Upper lobe of right lung (tissue), 1 donor: ENCODE data around the gene NGFR. TPM values are rescaled to one million over a fixed set of nuclear protein-coding genes. Genes with fewer than 3 reads are reported as not detected.

Source experiments
- ATAC-seq: fragments of 200-7000 bp; cut with Tn5 transposase; one replicate; pipeline ENCODE4 v1.9.1; 2020; ENCODE audit warnings: mild to moderate bottlenecking, moderate library complexity
- DNase-seq: peaks from one replicate; pipeline ENCODE4 v3.0.0-alpha.2; 2020
- H3K27ac ChIP-seq: fragments of 200-600 bp; one replicate; pipeline ENCODE4 v1.8.0; 2022
- H3K27me3 ChIP-seq: fragments of 200-600 bp; one replicate; pipeline ENCODE4 v1.8.0; 2022; ENCODE audit warnings: mild to moderate bottlenecking
- H3K36me3 ChIP-seq: fragments of 200-600 bp; one replicate; pipeline ENCODE4 v1.8.0; 2022
- H3K4me1 ChIP-seq: fragments of 200-600 bp; one replicate; pipeline ENCODE4 v1.8.0; 2022
- H3K4me3 ChIP-seq: fragments of 200-600 bp; one replicate; pipeline ENCODE4 v1.8.0; 2022; ENCODE audit warnings: mild to moderate bottlenecking
- H3K9me3 ChIP-seq: fragments of 200-600 bp; one replicate; pipeline ENCODE4 v1.8.0; 2022
- intact Hi-C: fragments of 100-400 bp; cut with DNase I; formaldehyde crosslinking; loops from one replicate; pipeline ENCODE4 v1.11.0; 2022
- total RNA-seq: library from RNA; stranded (reverse); fragmentation: NEBNext Ultra II Directional; extraction: Animal tissue kit (Norgen Biotek cat#: 25700); gene quantifications from one replicate; pipeline ENCODE4 v1.2.1, GENCODE V29; 2021
- TF ChIP-seq, protein P1 (sequence below): fragments of 200-600 bp; IDR thresholded peaks from one replicate; pipeline ENCODE4 v1.8.0; 2022; ENCODE audit warnings: antibody characterized with exemption
- donor health status: DM: no; HTN: yes; CAD: no; lungs with severe emphysema.

Gene NGFR
- total RNA-seq, 1 donor from 2014 or later: 0.78 TPM

- ATAC-seq (no peak), DNase-seq (no peak)
- Histone ChIP-seq H3K27me3 (peaks cover 44% of the 10 kb centered on the region), H3K36me3 (no peaks in the 10 kb centered on the region), H3K9me3 (no peaks in the 10 kb centered on the region), H3K4me1 (no peaks in the 10 kb centered on the region), H3K27ac (no peak overlapping the region), H3K4me3 (no peak overlapping the region)
- TF ChIP-seq, protein P1, sequence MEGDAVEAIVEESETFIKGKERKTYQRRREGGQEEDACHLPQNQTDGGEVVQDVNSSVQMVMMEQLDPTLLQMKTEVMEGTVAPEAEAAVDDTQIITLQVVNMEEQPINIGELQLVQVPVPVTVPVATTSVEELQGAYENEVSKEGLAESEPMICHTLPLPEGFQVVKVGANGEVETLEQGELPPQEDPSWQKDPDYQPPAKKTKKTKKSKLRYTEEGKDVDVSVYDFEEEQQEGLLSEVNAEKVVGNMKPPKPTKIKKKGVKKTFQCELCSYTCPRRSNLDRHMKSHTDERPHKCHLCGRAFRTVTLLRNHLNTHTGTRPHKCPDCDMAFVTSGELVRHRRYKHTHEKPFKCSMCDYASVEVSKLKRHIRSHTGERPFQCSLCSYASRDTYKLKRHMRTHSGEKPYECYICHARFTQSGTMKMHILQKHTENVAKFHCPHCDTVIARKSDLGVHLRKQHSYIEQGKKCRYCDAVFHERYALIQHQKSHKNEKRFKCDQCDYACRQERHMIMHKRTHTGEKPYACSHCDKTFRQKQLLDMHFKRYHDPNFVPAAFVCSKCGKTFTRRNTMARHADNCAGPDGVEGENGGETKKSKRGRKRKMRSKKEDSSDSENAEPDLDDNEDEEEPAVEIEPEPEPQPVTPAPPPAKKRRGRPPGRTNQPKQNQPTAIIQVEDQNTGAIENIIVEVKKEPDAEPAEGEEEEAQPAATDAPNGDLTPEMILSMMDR: no peak
- intact Hi-C loops: no loop called here
These were observed 14.1 kb upstream of the NGFR start for GRCh38 chr17:49480836-49481615.

- TF ChIP-seq, protein P1: no peak
- Histone ChIP-seq H3K4me1 (no peaks in the 10 kb centered on the region), H3K4me3 (no peak overlapping the region), H3K36me3 (no peaks in the 10 kb centered on the region), H3K27me3 (peaks cover 47% of the 10 kb centered on the region), H3K27ac (no peak overlapping the region), H3K9me3 (no peaks in the 10 kb centered on the region)
- ATAC-seq: no peak
- intact Hi-C loops: no loop called here
- DNase-seq: no peak
These were observed 12.8 kb upstream of the NGFR start for GRCh38 chr17:49482144-49482817.

- Histone ChIP-seq H3K36me3 (no peaks in the 10 kb centered on the region), H3K4me3 (no peak overlapping the region), H3K4me1 (no peaks in the 10 kb centered on the region), H3K27me3 (peaks cover 47% of the 10 kb centered on the region), H3K27ac (no peak overlapping the region), H3K9me3 (no peaks in the 10 kb centered on the region)
- TF ChIP-seq, protein P1: no peak
- DNase-seq: no peak
- intact Hi-C loops: no loop called here
- no peak for ATAC-seq
These were observed 11.2 kb upstream of the NGFR start for GRCh38 chr17:49483599-49484509.

DNA sequence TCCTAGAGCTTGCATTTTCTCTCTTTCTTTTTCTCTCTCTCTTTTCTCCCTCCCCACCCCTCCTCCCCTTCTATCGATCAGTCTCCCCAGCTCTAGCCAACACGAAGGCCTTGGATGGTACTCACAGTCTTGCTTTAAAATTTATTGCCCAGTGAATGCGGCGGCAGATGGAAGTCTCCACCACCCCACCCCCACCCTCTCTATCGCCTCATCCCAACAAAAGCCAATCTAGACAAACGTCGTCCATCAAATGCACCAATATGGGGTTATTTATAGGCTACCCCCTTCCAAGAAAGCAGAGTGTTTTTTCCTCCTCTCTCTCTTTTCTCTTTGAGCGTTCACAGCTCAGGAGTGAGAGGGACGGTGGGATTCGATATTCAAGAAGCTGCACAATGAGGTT lies 10.5 kb upstream of the NGFR start:
- ATAC-seq (no peak), DNase-seq (no peak)
- no peak overlapping the region for H3K27ac ChIP-seq
- no peaks in the 10 kb centered on the region for H3K4me1 ChIP-seq
- no peak overlapping the region for H3K4me3 ChIP-seq
- no peaks in the 10 kb centered on the region for H3K36me3 ChIP-seq
- intact Hi-C loops: no loop called here
- peaks cover 47% of the 10 kb centered on the region for H3K27me3 ChIP-seq
- TF ChIP-seq, protein P1: no peak
- no peaks in the 10 kb centered on the region for H3K9me3 ChIP-seq

GRCh38 chr17:49486012-49486641 lies 9.0 kb upstream of the NGFR start:
- ATAC-seq (peak; percentile 57), DNase-seq (no peak)
- peaks cover 42% of the 10 kb centered on the region for H3K27me3 ChIP-seq

More at GRCh38 chr17:49486012-49486641, 9.0 kb upstream of the NGFR start:
- H3K9me3 ChIP-seq: no peaks in the 10 kb centered on the region
- TF ChIP-seq, protein P1: no peak
- H3K4me1 ChIP-seq: no peaks in the 10 kb centered on the region
- no peak overlapping the region for H3K4me3 ChIP-seq
- intact Hi-C loops: no loop called here
- no peak overlapping the region for H3K27ac ChIP-seq
- no peaks in the 10 kb centered on the region for H3K36me3 ChIP-seq
